Gastroesophageal sphincter (tissue), 3 donors: ENCODE data around the gene RAB13.

ENCODE experiments used
- POLR2AphosphoS5 ChIP-seq: sonication (generic); formaldehyde crosslinking; IDR thresholded peaks from one replicate; pipeline ENCODE4 v1.6.1; 2017; ENCODE audit warnings: antibody characterized with exemption
- TF ChIP-seq, protein P1 (sequence below), 4 experiments: fragments of 200-600 bp in 2 of 4; fragments of 450-650 bp in 2 of 4; sonication (generic) in 1 of 4; IDR thresholded peaks; one replicate each; pipeline ENCODE4 v1.5.1; 2017 to 2019; ENCODE audit warnings: antibody characterized with exemption in 4 of 4, mild to moderate bottlenecking in 2 of 4, moderate library complexity in 2 of 4

- TF ChIP-seq, protein P1, sequence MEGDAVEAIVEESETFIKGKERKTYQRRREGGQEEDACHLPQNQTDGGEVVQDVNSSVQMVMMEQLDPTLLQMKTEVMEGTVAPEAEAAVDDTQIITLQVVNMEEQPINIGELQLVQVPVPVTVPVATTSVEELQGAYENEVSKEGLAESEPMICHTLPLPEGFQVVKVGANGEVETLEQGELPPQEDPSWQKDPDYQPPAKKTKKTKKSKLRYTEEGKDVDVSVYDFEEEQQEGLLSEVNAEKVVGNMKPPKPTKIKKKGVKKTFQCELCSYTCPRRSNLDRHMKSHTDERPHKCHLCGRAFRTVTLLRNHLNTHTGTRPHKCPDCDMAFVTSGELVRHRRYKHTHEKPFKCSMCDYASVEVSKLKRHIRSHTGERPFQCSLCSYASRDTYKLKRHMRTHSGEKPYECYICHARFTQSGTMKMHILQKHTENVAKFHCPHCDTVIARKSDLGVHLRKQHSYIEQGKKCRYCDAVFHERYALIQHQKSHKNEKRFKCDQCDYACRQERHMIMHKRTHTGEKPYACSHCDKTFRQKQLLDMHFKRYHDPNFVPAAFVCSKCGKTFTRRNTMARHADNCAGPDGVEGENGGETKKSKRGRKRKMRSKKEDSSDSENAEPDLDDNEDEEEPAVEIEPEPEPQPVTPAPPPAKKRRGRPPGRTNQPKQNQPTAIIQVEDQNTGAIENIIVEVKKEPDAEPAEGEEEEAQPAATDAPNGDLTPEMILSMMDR (IDR thresholded peaks at IDR 0.05): no peak
- no peak for TF ChIP-seq POLR2AphosphoS5
Measured at GRCh38 chr1:153987621-153988020, 1.5 kb upstream of the RAB13 start.
